ENCODE results near the gene DHRS12.

Gene DHRS12

DNA sequence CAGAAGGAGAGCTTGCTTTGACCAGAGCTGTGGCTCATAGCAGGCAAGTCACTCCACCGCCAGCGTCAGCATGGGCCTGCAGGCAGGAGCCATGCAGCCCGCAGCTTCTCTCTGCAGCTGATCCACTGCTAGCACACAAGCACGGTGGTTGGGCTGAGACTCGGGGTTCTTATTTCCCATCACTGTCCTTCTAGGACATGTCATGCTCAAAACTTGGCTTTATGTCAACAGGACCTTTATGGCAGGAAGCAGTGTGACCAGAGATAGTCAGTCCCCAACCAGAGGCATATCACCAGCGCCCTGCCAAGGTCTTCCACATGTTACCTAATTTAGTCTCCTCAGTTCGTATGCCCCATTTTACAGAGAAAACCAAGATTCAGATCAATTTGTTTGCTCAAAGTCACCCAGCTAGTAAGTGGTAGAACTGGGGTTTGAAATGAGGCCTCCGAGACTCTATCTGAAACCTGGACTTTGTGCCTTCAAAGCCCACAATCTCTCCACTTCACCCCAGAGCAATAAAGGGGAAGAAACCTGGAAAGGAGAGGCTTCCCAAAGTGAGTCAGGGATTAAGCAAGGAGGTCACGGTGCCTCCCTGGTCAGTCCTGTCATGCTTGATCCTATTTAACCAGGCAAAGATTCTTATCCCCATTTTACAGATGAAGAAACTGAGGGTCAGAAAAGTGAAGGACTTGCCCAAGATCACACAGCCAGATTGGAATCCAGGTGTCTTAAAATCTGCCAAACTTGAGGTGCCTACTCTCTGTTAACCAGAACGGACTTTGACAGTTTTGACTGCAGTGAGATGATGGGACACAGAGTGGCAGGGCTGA lies 36.0 kb upstream of the DHRS12 start:
- no CpG with 5 or more reads among the region's 10 CpGs for WGBS (ENCODE audit: insufficient coverage, insufficient read length)
- no peak for DNase-seq (ENCODE audit: low read depth, low spot score)
- no peak overlapping the region for H3K4me3 ChIP-seq (ENCODE audit: low read length)
- H3K36me3 ChIP-seq (ENCODE audit: control insufficient read depth, insufficient read depth, low read length) = no peaks in the 10 kb centered on the region
- H3K27ac ChIP-seq (ENCODE audit: low read length) = no peak overlapping the region
- H3K27me3 ChIP-seq (ENCODE audit: control insufficient read depth, insufficient read depth, low read length) = no peaks in the 10 kb centered on the region
- no peaks in the 10 kb centered on the region for H3K9me3 ChIP-seq (ENCODE audit: control insufficient read depth, insufficient read depth, low read length)
- H3K4me1 ChIP-seq (ENCODE audit: control insufficient read depth, insufficient read depth, low read length) = no peaks in the 10 kb centered on the region

DNA sequence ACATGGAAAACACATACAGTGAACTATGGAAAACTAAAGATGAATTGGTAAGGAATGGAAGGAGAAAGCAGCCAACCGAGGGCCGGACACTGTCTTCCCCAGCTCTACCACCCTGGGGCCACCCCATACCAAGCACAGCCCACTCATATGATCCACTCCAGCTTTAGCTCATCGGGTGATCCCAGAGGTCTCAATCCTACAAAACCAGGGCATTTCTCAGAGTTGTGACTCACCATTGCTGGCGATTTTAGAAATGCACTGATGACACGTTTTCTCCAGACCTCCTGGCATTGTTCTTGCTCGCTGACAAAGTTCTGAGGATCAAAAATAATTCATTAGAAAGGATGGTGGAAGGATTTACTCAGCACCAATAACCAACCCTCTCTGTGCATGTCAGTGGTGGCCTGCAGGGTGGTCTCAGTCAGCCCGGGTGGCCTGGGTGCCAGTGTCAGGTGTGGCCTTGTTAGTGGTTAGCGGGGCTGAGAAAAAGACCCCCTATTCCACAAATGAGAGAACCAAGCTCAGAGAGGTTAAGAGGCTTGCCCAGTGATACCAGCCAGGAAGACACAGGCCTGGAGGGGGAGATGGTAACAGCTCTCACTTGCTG lies 34.4 kb upstream of the DHRS12 start:
- Histone ChIP-seq H3K27ac (ENCODE audit: low read length) (no peak overlapping the region), H3K4me1 (ENCODE audit: control insufficient read depth, insufficient read depth, low read length) (no peaks in the 10 kb centered on the region), H3K36me3 (ENCODE audit: control insufficient read depth, insufficient read depth, low read length) (no peaks in the 10 kb centered on the region), H3K9me3 (ENCODE audit: control insufficient read depth, insufficient read depth, low read length) (no peaks in the 10 kb centered on the region), H3K27me3 (ENCODE audit: control insufficient read depth, insufficient read depth, low read length) (no peaks in the 10 kb centered on the region), H3K4me3 (ENCODE audit: low read length) (no peak overlapping the region)
- no CpG with 5 or more reads among the region's 8 CpGs for WGBS (ENCODE audit: insufficient coverage, insufficient read length)
- no peak for DNase-seq (ENCODE audit: low read depth, low spot score)

DNA sequence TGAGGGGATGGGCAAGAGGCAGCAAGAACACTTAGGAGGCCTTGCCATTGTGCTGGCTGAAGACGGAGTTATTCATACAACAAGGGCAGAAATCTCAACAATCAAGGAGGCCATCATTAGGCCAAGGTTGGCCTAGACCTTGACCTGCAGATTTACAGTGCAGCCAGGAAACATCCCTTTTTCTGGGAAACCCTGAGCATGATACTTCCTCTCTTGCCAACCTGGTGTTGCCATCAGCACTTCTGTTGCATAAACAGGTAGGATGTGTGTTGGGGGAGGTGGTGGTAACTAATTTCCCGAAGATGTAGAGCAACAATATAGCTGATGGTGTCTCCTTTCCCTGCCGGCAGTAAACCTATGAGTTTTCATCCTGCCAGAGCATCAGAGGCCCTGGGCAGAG lies 33.1 kb upstream of the DHRS12 start:
- DNase-seq (ENCODE audit: low read depth, low spot score) = no peak
- H3K9me3 ChIP-seq (ENCODE audit: control insufficient read depth, insufficient read depth, low read length) = no peaks in the 10 kb centered on the region
- H3K27ac ChIP-seq (ENCODE audit: low read length) = no peak overlapping the region
- no CpG with 5 or more reads among the region's 3 CpGs for WGBS (ENCODE audit: insufficient coverage, insufficient read length)
- H3K36me3 ChIP-seq (ENCODE audit: control insufficient read depth, insufficient read depth, low read length) = no peaks in the 10 kb centered on the region
- no peaks in the 10 kb centered on the region for H3K27me3 ChIP-seq (ENCODE audit: control insufficient read depth, insufficient read depth, low read length)
- H3K4me1 ChIP-seq (ENCODE audit: control insufficient read depth, insufficient read depth, low read length) = no peaks in the 10 kb centered on the region
- H3K4me3 ChIP-seq (ENCODE audit: low read length) = no peak overlapping the region

DNA sequence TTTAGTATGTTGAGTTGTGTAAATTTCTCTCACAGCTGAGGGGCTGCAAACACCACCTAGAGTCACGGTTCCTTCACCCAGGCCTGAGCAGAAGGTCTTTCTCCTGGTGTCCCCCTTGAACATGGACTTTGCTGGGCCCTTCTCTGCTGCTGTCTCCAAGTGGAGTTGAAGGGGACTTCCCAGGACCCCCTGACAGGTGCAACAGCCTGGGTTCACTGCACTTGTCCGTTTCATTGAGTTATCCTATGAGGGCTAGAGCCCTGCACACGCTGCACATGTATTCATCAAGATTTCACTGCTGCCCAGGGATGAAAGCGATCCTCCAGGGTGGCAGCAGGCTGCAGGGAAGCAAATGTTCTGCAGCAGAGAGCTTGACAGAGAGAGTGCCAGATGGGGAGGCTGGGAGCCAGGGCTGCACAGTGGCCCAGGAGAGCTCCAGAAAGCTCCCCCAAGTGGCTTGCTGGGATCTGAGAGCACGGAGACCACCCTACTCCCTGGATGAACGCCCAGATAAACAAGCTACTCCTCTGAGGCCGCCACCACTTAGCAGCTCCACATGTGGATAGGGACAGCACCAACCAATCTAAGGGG lies 30.7 kb upstream of the DHRS12 start:
- Histone ChIP-seq H3K27ac (ENCODE audit: low read length) (no peak overlapping the region), H3K27me3 (ENCODE audit: control insufficient read depth, insufficient read depth, low read length) (no peaks in the 10 kb centered on the region), H3K36me3 (ENCODE audit: control insufficient read depth, insufficient read depth, low read length) (no peaks in the 10 kb centered on the region), H3K9me3 (ENCODE audit: control insufficient read depth, insufficient read depth, low read length) (no peaks in the 10 kb centered on the region), H3K4me3 (ENCODE audit: low read length) (no peak overlapping the region), H3K4me1 (ENCODE audit: control insufficient read depth, insufficient read depth, low read length) (no peaks in the 10 kb centered on the region)
- DNase-seq (ENCODE audit: low read depth, low spot score) = no peak
- no CpG with 5 or more reads among the region's 7 CpGs for WGBS (ENCODE audit: insufficient coverage, insufficient read length)

DNA sequence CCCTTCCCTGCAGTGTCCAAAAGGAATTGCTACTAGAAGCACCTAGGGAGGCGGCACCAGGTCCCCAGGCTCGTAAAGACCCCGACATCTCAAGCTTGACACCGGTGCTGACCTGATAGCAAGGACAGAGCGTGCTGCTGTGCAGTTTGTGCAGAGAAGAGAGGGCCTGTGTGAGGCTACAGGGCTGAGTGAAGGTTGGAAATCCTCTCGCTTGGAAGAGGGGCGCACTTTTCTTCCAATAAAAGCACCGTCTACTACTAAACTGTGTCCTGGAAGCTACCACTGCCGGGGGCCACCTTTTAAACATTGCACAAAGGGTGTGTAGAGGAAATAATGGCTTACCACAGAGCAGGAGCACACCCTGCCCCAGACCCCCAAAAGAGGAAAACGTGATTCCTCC lies 30.0 kb upstream of the DHRS12 start:
- DNase-seq (ENCODE audit: low read depth, low spot score) = no peak
- Histone ChIP-seq H3K4me3 (ENCODE audit: low read length) (no peak overlapping the region), H3K9me3 (ENCODE audit: control insufficient read depth, insufficient read depth, low read length) (no peaks in the 10 kb centered on the region), H3K4me1 (ENCODE audit: control insufficient read depth, insufficient read depth, low read length) (no peaks in the 10 kb centered on the region), H3K27me3 (ENCODE audit: control insufficient read depth, insufficient read depth, low read length) (no peaks in the 10 kb centered on the region), H3K36me3 (ENCODE audit: control insufficient read depth, insufficient read depth, low read length) (no peaks in the 10 kb centered on the region), H3K27ac (ENCODE audit: low read length) (no peak overlapping the region)
- no CpG with 5 or more reads among the region's 10 CpGs for WGBS (ENCODE audit: insufficient coverage, insufficient read length)

DNA sequence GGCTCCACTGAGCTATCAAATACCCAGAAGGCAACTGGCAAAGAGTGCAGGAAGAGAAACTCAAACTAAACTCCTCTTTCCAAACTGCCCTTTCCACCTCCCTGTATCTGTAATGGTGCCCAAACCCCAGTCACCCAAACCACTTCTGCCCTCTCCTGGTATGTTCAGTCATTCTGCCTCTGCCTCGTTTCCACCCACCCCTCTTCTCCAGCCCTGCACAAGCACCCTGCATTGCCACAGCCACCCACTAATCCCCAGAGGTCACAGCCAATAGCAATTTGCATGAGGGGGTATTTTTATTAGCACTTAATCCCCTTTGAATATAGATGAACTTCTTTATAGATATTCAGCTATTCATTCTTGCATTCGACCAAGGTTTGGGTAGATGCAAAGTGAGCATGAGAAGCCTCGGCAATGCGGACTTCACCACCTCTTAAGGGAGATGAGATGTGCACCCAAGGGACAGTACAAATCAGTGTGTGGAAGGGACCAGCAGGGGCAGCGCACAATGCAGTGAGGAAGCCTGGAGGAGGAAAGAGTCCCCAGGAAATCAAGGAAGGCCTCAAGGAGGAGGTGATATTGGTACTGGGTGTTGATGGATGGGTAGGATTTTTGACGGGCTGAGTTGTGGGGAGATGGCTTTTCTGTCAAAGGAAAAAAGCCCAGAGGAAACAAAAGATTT lies 28.6 kb upstream of the DHRS12 start:
- H3K27me3 ChIP-seq (ENCODE audit: control insufficient read depth, insufficient read depth, low read length) = no peaks in the 10 kb centered on the region
- no peak for DNase-seq (ENCODE audit: low read depth, low spot score)
- no CpG with 5 or more reads among the region's 6 CpGs for WGBS (ENCODE audit: insufficient coverage, insufficient read length)
- H3K27ac ChIP-seq (ENCODE audit: low read length) = no peak overlapping the region
- no peak overlapping the region for H3K4me3 ChIP-seq (ENCODE audit: low read length)
- no peaks in the 10 kb centered on the region for H3K4me1 ChIP-seq (ENCODE audit: control insufficient read depth, insufficient read depth, low read length)
- no peaks in the 10 kb centered on the region for H3K9me3 ChIP-seq (ENCODE audit: control insufficient read depth, insufficient read depth, low read length)
- no peaks in the 10 kb centered on the region for H3K36me3 ChIP-seq (ENCODE audit: control insufficient read depth, insufficient read depth, low read length)

GRCh38 chr13:51831519-51831918 lies 27.6 kb upstream of the DHRS12 start:
- DNase-seq (ENCODE audit: low read depth, low spot score) = no peak
- no CpG with 5 or more reads among the region's 5 CpGs for WGBS (ENCODE audit: insufficient coverage, insufficient read length)
- Histone ChIP-seq H3K9me3 (ENCODE audit: control insufficient read depth, insufficient read depth, low read length) (no peaks in the 10 kb centered on the region), H3K4me3 (ENCODE audit: low read length) (no peak overlapping the region), H3K27ac (ENCODE audit: low read length) (no peak overlapping the region), H3K4me1 (ENCODE audit: control insufficient read depth, insufficient read depth, low read length) (no peaks in the 10 kb centered on the region), H3K27me3 (ENCODE audit: control insufficient read depth, insufficient read depth, low read length) (no peaks in the 10 kb centered on the region), H3K36me3 (ENCODE audit: control insufficient read depth, insufficient read depth, low read length) (no peaks in the 10 kb centered on the region)

DNA sequence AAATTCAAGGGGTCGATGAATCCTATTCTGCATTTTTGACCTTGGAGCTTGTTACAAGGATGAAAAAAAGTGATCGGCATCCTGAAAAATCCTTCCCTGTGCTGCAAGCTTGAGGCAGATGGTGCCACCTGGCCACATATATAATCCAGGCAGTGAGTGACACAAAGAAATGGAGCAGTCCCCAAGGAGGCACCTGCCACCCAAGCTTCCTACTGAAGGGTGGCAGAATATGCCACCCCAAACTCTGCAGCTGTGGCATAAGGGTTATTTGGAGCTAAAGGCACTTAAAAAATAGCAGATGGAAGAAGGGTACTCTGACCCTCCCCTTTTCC lies 25.6 kb upstream of the DHRS12 start:
- no peak for DNase-seq (ENCODE audit: low read depth, low spot score)
- WGBS (ENCODE audit: insufficient coverage, insufficient read length) = no CpG with 5 or more reads among the region's 2 CpGs
- no peaks in the 10 kb centered on the region for H3K27me3 ChIP-seq (ENCODE audit: control insufficient read depth, insufficient read depth, low read length)

GRCh38 chr13:51828730-51829567 lies 25.0 kb upstream of the DHRS12 start:
- Histone ChIP-seq H3K27me3 (ENCODE audit: control insufficient read depth, insufficient read depth, low read length) (no peaks in the 10 kb centered on the region), H3K4me1 (ENCODE audit: control insufficient read depth, insufficient read depth, low read length) (no peaks in the 10 kb centered on the region), H3K27ac (ENCODE audit: low read length) (no peak overlapping the region), H3K9me3 (ENCODE audit: control insufficient read depth, insufficient read depth, low read length) (no peaks in the 10 kb centered on the region), H3K36me3 (ENCODE audit: control insufficient read depth, insufficient read depth, low read length) (no peaks in the 10 kb centered on the region), H3K4me3 (ENCODE audit: low read length) (no peak overlapping the region)
- DNase-seq (ENCODE audit: low read depth, low spot score) = no peak
- no CpG with 5 or more reads among the region's 8 CpGs for WGBS (ENCODE audit: insufficient coverage, insufficient read length)

More for the DNA sequence above, 25.6 kb upstream of the DHRS12 start:
- Histone ChIP-seq H3K36me3 (ENCODE audit: control insufficient read depth, insufficient read depth, low read length) (no peaks in the 10 kb centered on the region), H3K4me3 (ENCODE audit: low read length) (no peak overlapping the region), H3K9me3 (ENCODE audit: control insufficient read depth, insufficient read depth, low read length) (no peaks in the 10 kb centered on the region), H3K27ac (ENCODE audit: low read length) (no peak overlapping the region), H3K4me1 (ENCODE audit: control insufficient read depth, insufficient read depth, low read length) (no peaks in the 10 kb centered on the region)

GRCh38 chr13:51827254-51827653 lies 23.3 kb upstream of the DHRS12 start:
- no peaks in the 10 kb centered on the region for H3K27me3 ChIP-seq (ENCODE audit: control insufficient read depth, insufficient read depth, low read length)
- H3K4me3 ChIP-seq (ENCODE audit: low read length) = no peak overlapping the region
- no peak for DNase-seq (ENCODE audit: low read depth, low spot score)
- no peaks in the 10 kb centered on the region for H3K9me3 ChIP-seq (ENCODE audit: control insufficient read depth, insufficient read depth, low read length)
- H3K4me1 ChIP-seq (ENCODE audit: control insufficient read depth, insufficient read depth, low read length) = no peaks in the 10 kb centered on the region
- no peak overlapping the region for H3K27ac ChIP-seq (ENCODE audit: low read length)
- no CpG with 5 or more reads among the region's 4 CpGs for WGBS (ENCODE audit: insufficient coverage, insufficient read length)
- no peaks in the 10 kb centered on the region for H3K36me3 ChIP-seq (ENCODE audit: control insufficient read depth, insufficient read depth, low read length)

All from iPS DF 6.9 (cell line).